Measurements from ENCODE around the gene PAF1.

Gene PAF1

DNA sequence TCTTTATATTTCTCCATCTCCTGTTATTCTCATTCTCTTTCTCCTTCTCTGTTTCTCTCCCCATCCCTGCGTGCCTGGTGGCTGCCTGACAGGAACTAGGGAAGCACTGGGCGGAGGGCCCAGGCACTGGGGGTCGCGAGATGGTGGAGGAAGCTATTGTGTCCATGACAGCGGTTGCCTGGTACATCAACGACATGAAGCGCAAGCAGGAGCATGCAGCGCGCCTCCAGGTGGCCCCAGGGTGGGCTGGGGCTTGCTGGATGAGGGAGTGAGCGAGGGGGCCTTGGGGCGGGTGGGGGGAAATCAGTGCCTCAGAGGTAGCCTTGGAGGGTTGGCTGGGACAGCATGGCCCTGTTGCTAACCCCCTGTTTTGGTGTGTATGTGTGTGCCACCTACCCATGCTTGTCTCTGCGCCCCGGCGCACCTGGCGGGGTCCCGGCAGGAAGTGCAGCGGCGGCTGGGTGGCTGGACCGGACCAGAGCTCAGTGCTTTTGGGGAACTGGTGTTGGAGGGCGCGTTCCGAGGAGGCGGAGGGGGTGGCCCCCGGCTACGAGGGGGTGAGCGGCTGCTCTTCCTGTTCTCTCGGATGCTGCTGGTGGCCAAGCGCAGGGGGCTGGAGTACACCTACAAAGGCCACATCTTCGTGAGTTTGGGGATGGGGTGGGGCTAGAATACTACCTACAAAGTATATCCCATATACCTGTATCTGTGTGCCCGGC is 26.7 kb upstream of the PAF1 start:
- DNase-seq (ENCODE audit: low read depth in 2 of 2), result no peak

DNA sequence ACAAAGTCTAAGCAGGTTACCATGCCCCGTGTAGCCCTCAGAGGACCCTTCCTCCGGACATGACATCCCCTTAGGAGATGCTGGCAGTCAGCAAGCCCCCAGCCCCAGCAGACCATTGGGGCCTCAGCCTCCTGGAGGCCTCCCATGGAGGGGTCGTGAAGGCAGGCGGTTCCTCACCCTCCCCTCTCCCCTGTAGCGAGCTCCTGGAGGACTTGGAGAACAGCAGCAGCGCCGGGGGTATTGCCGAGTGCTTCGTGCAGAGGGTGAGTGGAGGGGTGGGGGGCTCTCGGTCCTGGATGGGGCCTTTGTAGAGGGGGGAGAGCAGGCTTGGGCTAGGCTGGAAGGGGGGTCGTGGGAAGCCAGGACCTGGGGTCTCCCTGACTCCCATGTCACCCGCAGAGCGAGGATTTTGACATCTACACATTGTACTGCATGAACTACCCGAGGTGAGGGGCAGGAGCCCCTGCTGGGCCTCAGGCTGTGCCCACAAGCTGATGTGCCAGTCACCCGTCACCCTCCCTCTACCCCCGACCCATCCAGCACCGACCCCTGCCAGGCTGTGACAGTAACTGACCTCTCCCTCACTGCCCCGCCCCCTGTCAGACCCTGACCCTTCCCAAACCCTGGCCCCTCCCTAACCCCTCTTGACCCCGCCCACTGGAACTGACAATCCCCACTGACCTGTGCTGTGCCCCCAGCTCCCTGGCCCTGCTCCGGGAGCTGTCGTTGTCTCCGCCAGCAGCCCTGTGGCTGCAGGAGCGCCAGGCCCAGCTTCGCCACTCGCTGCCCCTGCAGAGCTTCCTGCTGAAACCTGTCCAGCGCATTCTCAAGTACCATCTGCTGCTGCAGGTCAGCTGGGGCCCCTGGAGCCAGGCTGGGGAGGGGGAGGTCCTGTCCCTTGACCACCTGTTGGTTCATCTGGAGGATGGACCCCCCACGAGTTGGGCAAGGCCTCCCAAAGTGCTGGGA is 25.5 kb upstream of the PAF1 start:
- DNase-seq (ENCODE audit: low read depth in 2 of 2), result no peak

GRCh38 chr19:39415111-39416046 is 24.5 kb upstream of the PAF1 start:
- no peak for DNase-seq (ENCODE audit: low read depth in 2 of 2)

DNA sequence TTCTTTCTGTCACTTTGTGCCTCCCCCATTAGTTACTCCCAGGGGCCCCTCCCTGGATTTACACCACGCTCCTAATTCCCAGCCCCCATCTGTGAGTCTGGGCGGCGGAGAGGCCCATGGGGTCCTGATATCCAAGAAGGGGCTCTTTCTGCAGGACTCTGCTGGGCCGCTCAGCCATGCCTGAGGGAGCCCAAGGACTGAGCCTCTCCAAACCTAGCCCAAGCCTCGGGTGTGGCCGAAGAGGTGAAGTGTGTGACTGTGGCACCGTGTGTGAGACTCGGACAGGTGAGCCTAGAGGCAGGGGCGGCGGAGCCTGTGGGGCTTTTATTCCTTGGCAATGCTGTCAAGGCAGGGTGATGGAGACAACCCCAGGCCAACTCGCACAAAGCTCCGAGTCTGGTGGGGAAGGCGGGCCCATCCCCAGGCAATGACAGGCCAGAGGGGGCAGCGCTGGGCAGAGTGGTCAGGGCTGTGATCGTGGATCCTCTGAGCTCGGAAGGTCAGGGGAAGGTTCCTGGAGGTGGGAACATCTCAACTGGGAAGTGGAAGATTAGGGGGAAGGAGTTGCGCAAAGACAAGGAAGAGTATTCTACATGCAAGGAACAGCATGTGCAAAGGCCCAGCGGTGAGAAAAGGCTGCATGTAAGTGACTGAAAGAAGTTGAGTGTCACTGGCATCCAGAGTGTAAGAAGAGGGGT is 23.2 kb upstream of the PAF1 start:
- no peak for DNase-seq (ENCODE audit: low read depth in 2 of 2)

DNA sequence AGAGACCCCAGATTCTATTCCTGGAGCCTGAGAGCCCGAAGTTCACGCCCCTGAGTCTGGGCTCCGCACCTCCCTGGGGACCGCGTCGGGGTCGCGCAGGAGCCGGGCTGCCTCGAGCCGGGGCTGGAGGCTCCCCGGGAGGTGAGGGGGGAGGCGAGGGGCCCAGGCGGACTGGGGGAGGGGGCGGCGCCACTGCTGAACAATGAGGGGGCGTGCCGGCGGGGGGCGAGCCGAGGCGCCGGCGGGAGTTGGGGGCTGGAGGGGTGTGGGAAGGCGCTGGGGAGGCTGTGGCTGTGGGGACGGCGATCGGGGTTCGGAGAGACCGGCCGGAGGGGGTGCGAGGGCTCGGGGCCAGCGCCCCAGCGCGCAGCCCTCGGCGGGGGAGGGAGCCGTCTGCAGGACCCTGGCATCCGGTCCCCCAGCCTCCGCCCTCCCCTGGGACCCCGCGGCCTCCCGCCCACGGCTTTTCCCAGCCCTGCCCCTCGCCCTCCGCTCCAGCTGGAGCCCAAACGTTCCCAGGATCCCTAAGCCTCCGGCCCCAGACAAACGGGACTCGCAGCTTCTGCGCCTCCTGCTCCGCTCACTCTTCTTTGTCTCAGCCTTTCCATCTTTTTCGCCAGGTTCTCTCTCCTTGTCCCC is 22.5 kb upstream of the PAF1 start:
- DNase-seq (ENCODE audit: low read depth in 2 of 2), result no peak

- no peak for DNase-seq (ENCODE audit: low read depth in 2 of 2)
These were observed 22.0 kb upstream of the PAF1 start for GRCh38 chr19:39412867-39413271.

- peak; percentile 95 to 96 for DNase-seq (ENCODE audit: low read depth in 2 of 2)
These were observed 21.4 kb upstream of the PAF1 start, which contains the start of gene PLEKHG2 for GRCh38 chr19:39412100-39412866. PLEKHG2 (plus strand) TSS chr19:39412669; CDS start chr19:39414087, 1,418 bp downstream.

DNA sequence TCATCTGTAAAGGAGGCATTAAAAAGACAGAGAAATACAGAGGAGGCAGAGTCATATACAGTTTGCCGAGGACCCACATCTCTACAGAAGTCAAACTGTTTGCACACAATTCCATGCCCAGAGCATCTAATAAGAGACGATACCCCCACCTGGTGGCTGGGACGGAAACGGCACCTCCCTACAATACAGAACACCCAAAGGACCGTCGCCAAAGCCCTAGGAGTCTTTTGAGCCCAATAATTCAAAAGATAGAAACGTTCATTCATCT is 20.9 kb upstream of the PAF1 start:
- peak; percentile 78 to 86 for DNase-seq (ENCODE audit: low read depth in 2 of 2)

DNA sequence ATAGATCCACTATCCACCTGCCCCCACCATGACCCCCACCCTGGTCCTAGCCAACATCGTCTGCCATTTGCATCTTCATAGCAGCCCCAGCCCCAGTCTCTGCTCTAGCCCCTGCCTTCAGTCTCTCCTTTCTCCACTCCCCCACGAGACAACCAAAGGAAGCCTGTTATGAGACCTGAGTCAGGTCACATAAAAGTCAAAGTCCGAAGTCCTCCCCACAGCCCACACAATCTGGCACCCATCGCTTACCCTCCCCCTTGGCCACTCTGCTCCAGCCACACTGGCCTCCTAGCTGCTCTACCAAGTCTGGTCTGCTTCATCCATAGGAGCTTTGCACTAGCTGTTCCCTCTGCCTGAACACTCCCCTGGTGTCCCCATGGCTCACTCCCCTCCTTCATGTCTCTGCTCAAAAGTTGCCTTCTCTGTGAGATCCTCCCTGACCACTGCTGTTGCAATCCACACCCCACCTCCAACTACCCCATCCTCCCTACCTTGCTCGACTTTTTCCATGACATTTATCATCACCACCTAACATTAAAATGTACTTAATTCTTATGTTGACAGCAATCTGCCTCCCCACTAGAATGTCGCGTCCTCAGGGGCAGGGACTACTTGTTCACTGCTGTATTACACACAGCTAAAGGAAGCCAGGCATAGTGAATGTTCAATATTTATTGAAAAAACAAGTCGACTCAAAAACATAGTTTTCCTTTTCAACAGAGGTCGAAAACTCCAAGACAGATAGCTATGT is 20.4 kb upstream of the PAF1 start:
- no peak for DNase-seq (ENCODE audit: low read depth in 2 of 2)

GRCh38 chr19:39410831-39411080 is 19.9 kb upstream of the PAF1 start:
- DNase-seq (ENCODE audit: low read depth in 2 of 2), result no peak

- DNase-seq (ENCODE audit: low read depth in 2 of 2), result peak in 1 of 2 donors; percentile 47
These were observed 19.3 kb upstream of the PAF1 start for GRCh38 chr19:39410017-39410830.

DNA sequence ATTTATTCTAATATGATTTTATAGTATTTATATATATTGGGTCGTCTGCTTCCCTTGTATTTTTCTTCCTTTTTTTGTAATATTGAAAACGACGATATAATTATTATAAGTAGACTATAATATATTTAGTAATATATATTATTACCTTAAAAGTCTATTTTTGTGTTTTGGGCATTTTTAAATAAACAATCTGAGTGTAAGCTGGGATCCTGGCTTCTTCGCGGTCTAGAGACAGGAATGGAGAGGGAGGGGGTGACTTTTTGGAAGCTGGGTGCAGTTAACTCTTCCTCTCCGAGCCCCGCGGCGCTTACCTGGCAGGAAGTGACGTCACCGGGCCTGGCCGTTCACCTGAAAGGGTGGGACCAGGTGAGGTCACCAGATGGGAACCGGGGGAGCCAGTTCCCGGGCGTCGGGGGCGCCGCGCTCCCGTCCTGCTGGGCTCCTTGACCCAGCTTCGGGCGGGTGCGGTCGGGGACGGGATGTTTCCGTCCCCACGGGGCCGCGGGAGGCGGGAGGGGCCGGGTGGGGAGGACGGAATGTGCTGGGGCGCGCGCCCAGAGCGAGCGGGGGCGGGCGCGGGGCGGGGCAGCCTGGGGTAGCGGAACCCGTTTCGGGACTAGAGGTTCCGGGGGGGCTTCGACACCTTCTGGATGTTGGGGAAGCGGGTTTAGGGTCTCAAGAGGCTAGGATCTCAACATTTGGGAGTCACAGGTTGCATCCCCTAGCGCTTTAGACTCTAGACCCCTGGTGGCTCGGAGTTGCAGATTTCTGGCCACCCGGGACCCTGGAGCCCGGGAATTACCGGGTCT is 18.5 kb upstream of the PAF1 start:
- peak in 1 of 2 donors; percentile 76 for DNase-seq (ENCODE audit: low read depth in 2 of 2)

- no peak for DNase-seq (ENCODE audit: low read depth in 2 of 2)
These were observed 17.7 kb upstream of the PAF1 start for GRCh38 chr19:39408392-39409207.

- peak in 1 of 2 donors; percentile 44 for DNase-seq (ENCODE audit: low read depth in 2 of 2)
These were observed 16.9 kb upstream of the PAF1 start for GRCh38 chr19:39407660-39408391.

- DNase-seq (ENCODE audit: low read depth in 2 of 2), result no peak
These were observed 16.4 kb upstream of the PAF1 start for GRCh38 chr19:39407410-39407659.

DNA sequence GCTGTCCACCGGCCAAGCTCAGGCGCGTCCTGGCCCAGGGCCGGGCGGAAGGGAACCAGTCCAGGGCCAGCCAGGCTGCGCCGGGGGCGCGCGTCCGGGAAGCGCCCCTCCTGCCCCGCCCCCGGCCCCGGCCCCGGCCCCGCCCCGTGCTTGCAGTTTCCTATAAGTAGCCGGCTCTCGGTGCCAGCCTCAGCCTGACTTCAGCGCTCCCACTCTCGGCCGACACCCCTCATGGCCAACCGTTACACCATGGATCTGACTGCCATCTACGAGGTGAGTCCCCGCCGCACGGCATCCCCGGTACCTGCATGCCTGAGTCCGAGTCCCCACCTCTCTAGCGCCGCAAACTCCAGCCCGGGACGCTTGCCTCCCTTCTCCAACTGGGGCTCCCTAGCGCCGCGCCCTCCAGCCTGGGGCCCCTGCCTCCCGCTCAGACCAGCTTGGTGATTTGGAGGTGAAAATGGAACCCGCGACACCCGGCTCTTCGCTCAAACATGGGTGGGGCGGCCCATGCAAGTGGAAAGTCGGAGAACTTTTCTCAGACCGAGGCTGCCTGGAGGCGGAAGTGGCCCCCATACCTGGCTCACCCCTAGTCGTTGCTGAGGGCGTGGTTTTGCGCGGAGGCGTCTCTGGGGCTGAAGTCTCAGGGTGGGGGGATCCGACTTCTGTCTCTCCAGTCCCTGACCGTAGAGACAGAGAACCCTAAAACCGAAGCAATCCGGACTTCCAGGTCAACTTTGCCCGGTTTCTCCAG is 15.9 kb upstream of the PAF1 start, which contains the start of gene ZFP36:
Gene ZFP36 (plus strand): TSS at position 192 of the 754 bp plus-strand sequence. CDS start 58 bp downstream, at position 250.
- peak; percentile 74 to 82 for DNase-seq (ENCODE audit: low read depth in 2 of 2)

Data from stimulated activated CD8-positive, alpha-beta memory T cell treated with anti-CD3 and anti-CD28 coated beads, Interleukin-2, amount 100 ng/mL, for 48 hours (primary cell).